Tibial artery (tissue), 4 donors: Measurements from ENCODE around the gene PCDH12.

ENCODE experiments used
- DNase-seq, 2 donors: peaks; one replicate each; pipeline ENCODE4 v3.0.0-alpha.2; 2019
- H3K27ac ChIP-seq, 2 donors: fragments of 200-600 bp; sonication (generic) in 1 of 2; 1 replicate in 1 of 2; 2 replicates in 1 of 2; pipeline ENCODE4 v1.5.1; 2018 to 2019; ENCODE audit warnings: mild to moderate bottlenecking in 1 of 2
- H3K27me3 ChIP-seq, 2 donors: fragments of 200-600 bp; sonication (generic) in 1 of 2; one replicate each; pipeline versions ENCODE4 v1.5.1 to v1.6.0; 2016 to 2019
- H3K36me3 ChIP-seq, 3 donors: fragments of 200-600 bp; sonication (generic) in 2 of 3; one replicate each; pipeline ENCODE4 v1.5.1; 2016 to 2019; ENCODE audit warnings: mild to moderate bottlenecking in 2 of 3
- H3K4me1 ChIP-seq, 4 donors: fragments of 200-600 bp; sonication (generic) in 2 of 4; 1 replicate in 3 of 4; 2 replicates in 1 of 4; pipeline ENCODE4 v1.5.1; 2016 to 2019
- H3K4me3 ChIP-seq, 2 donors: fragments of 200-600 bp; sonication (generic) in 1 of 2; 1 replicate in 1 of 2; 2 replicates in 1 of 2; pipeline ENCODE4 v1.5.1; 2018 to 2019; ENCODE audit warnings: mild to moderate bottlenecking in 2 of 2
- H3K9me3 ChIP-seq, 3 donors: fragments of 200-600 bp; sonication (generic) in 1 of 3; one replicate each; pipeline ENCODE4 v1.5.1; 2016 to 2019
- CTCF ChIP-seq, 2 experiments: fragments of 200-600 bp in 1 of 2; fragments of 450-650 bp in 1 of 2; IDR thresholded peaks; one replicate each; pipeline ENCODE4 v1.5.1; 2017 to 2019; ENCODE audit warnings: antibody characterized with exemption in 2 of 2, mild to moderate bottlenecking in 1 of 2, moderate library complexity in 1 of 2
- intact Hi-C: fragments of 100-400 bp; cut with DNase I; formaldehyde crosslinking; loops from one replicate; pipeline ENCODE4 v1.15.0; 2023; ENCODE audit warnings: low total_unique reads

The PCDH12 gene

GRCh38 chr5:141950207-141951005 is 7.6 kb downstream of the PCDH12 start:
- Histone ChIP-seq H3K36me3 (no peaks in the 10 kb centered on the region), H3K27ac (no peak overlapping the region), H3K9me3 (no peaks in the 10 kb centered on the region), H3K4me3 (no peak overlapping the region), H3K27me3 (peaks cover 0 to 3% of the 10 kb centered on the region in 2 donors), H3K4me1 (no peaks in the 10 kb centered on the region)
- intact Hi-C loops = loop anchor here (10.0 kb wide), 1 partner anchor 46 kb away; no protein-coding TSS in a partner anchor
- DNase-seq = no peak
- TF ChIP-seq CTCF (IDR thresholded peaks at IDR 0.05) = no peak

GRCh38 chr5:141949511-141949910 is 8.5 kb downstream of the PCDH12 start:
- Histone ChIP-seq H3K9me3 (no peaks in the 10 kb centered on the region), H3K4me3 (no peak overlapping the region), H3K27me3 (peaks cover 0 to 3% of the 10 kb centered on the region in 2 donors), H3K4me1 (no peaks in the 10 kb centered on the region), H3K36me3 (no peaks in the 10 kb centered on the region), H3K27ac (no peak overlapping the region)
- DNase-seq = peak in 1 of 2 donors; percentile 25
- no peak for TF ChIP-seq CTCF (IDR thresholded peaks at IDR 0.05)
- intact Hi-C loops = no loop called here

- TF ChIP-seq CTCF (IDR thresholded peaks at IDR 0.05) = no peak
- Histone ChIP-seq H3K4me3 (no peak overlapping the region), H3K4me1 (no peaks in the 10 kb centered on the region), H3K36me3 (no peaks in the 10 kb centered on the region), H3K9me3 (no peaks in the 10 kb centered on the region), H3K27me3 (peaks cover 0 to 3% of the 10 kb centered on the region in 2 donors), H3K27ac (no peak overlapping the region)
- DNase-seq = no peak
- intact Hi-C loops = no loop called here
These were observed 9.2 kb downstream of the PCDH12 start for GRCh38 chr5:141948812-141949211.

- Histone ChIP-seq H3K4me1 (peaks cover 0 to 6% (median 2%) of the 10 kb centered on the region in 4 donors), H3K27ac (no peak overlapping the region), H3K27me3 (peaks cover 0 to 3% of the 10 kb centered on the region in 2 donors), H3K9me3 (no peaks in the 10 kb centered on the region), H3K4me3 (no peak overlapping the region), H3K36me3 (no peaks in the 10 kb centered on the region)
- DNase-seq = no peak
- no peak for TF ChIP-seq CTCF (IDR thresholded peaks at IDR 0.05)
- intact Hi-C loops = no loop called here
These were observed 10.7 kb downstream of the PCDH12 start for GRCh38 chr5:141947316-141947715.

- Histone ChIP-seq H3K4me3 (no peak overlapping the region), H3K27me3 (peaks cover 0 to 3% of the 10 kb centered on the region in 2 donors), H3K4me1 (peaks cover 0 to 23% (median 18%) of the 10 kb centered on the region in 4 donors), H3K27ac (no peak overlapping the region), H3K36me3 (no peaks in the 10 kb centered on the region), H3K9me3 (no peaks in the 10 kb centered on the region)
- intact Hi-C loops = no loop called here
- peak; percentile 50 to 69 for DNase-seq
- TF ChIP-seq CTCF (IDR thresholded peaks at IDR 0.05) = no peak
These were observed 12.4 kb downstream of the PCDH12 start for GRCh38 chr5:141945511-141946051.
